Thyroid gland (tissue), 4 donors: ENCODE measurements around the gene KRT79. TPM values are rescaled to one million over a fixed set of nuclear protein-coding genes. Genes with fewer than 3 reads are reported as not detected.
"Not testable (repeated sequence)": the region's sequence is repeated elsewhere in the genome, so short reads cannot be mapped to it uniquely, and the experiment has no call there.

Source experiments
- DNase-seq, 2 donors: peaks; one replicate each; pipeline ENCODE4 v3.0.0-alpha.2; 2019
- H3K27ac ChIP-seq, 3 donors: fragments of 200-600 bp; sonication (generic); 1 replicate in 2 of 3; 2 replicates in 1 of 3; pipeline ENCODE4 v1.5.1; 2016 to 2019; ENCODE audit warnings: mild to moderate bottlenecking in 1 of 3, moderate library complexity in 1 of 3
- H3K27me3 ChIP-seq: fragments of 200-600 bp; sonication (generic); one replicate; pipeline ENCODE4 v1.5.1; 2019
- H3K36me3 ChIP-seq, 2 donors: fragments of 200-600 bp; sonication (generic); one replicate each; pipeline ENCODE4 v1.5.1; 2016 to 2019
- H3K4me1 ChIP-seq, 2 donors: fragments of 200-600 bp; sonication (generic); one replicate each; pipeline ENCODE4 v1.5.1; 2017 to 2019
- H3K4me3 ChIP-seq, 3 donors: fragments of 200-600 bp; sonication (generic); replicated peaks in 1 of 3; 1 replicate in 2 of 3; 2 replicates in 1 of 3; pipeline ENCODE4 v1.5.1; 2016; ENCODE audit warnings: mild to moderate bottlenecking in 1 of 3
- H3K9me3 ChIP-seq: fragments of 200-600 bp; sonication (generic); one replicate; pipeline ENCODE4 v1.5.1; 2017
- POLR2A ChIP-seq, 2 donors: fragments of 450-650 bp; IDR thresholded peaks; one replicate each; pipeline ENCODE4 v1.6.1; 2017; ENCODE audit warnings: antibody characterized with exemption in 2 of 2, mild to moderate bottlenecking in 2 of 2, moderate library complexity in 1 of 2
- WGBS, 2 donors: methylation state at CpG; one replicate each; pipeline ENCODE4 v1.1.5; 2017; 5-methylcytosine and 5-hydroxymethylcytosine counted together
- intact Hi-C: fragments of 100-400 bp; cut with DNase I; formaldehyde crosslinking; loops from one replicate; pipeline ENCODE4 v1.15.1; 2023
- total RNA-seq, 4 donors: library from RNA; depleted of rRNA; stranded (reverse); fragments of >200 nt; gene quantifications; one replicate each; pipeline ENCODE4 v1.2.3, GENCODE V29; 2016
- TF ChIP-seq, protein P1 (sequence below), 6 experiments: fragments of 200-600 bp in 3 of 6; fragments of 450-650 bp in 3 of 6; sonication (generic) in 3 of 6; IDR thresholded peaks; one replicate each; pipeline ENCODE4 v1.5.1; 2016 to 2019; ENCODE audit warnings: antibody characterized with exemption in 6 of 6, mild to moderate bottlenecking in 2 of 6, inconsistent platforms in 1 of 6, moderate library complexity in 1 of 6

KRT79 gene
- total RNA-seq, 4 donors from 2014 or later, result not detected

DNA sequence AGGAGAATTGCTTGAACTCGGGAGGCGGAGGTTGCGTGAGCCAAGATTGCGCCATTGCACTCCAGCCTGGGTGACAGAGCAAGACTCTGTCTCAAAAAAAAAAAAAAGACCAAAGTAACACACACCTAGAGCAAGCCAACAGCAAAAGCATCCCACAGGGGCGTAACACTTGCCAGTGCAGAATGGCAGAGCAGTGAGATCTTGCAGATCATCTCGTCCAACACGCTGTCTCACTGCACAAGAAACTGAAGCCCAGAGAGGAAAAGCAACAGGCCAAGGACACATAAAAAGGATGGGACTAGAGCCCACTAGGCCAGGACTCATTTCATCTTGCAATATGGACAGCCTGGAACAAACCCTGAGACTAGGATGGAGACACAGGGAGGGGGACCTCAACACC lies 27.4 kb upstream of the KRT79 start:
- H3K4me3 ChIP-seq, result no peak overlapping the region
- no peak for DNase-seq
- WGBS, 2 donors, result 97 to 99% methylated on average over 7 of the region's 7 CpGs
- no peaks in the 10 kb centered on the region for H3K36me3 ChIP-seq
- no peaks in the 10 kb centered on the region for H3K27me3 ChIP-seq
- H3K4me1 ChIP-seq, result no peaks in the 10 kb centered on the region
- no peaks in the 10 kb centered on the region for H3K9me3 ChIP-seq
- intact Hi-C loops, result no loop called here
- H3K27ac ChIP-seq, result no peak overlapping the region
- no peak for TF ChIP-seq POLR2A (IDR thresholded peaks at IDR 0.05)
- TF ChIP-seq, protein P1, sequence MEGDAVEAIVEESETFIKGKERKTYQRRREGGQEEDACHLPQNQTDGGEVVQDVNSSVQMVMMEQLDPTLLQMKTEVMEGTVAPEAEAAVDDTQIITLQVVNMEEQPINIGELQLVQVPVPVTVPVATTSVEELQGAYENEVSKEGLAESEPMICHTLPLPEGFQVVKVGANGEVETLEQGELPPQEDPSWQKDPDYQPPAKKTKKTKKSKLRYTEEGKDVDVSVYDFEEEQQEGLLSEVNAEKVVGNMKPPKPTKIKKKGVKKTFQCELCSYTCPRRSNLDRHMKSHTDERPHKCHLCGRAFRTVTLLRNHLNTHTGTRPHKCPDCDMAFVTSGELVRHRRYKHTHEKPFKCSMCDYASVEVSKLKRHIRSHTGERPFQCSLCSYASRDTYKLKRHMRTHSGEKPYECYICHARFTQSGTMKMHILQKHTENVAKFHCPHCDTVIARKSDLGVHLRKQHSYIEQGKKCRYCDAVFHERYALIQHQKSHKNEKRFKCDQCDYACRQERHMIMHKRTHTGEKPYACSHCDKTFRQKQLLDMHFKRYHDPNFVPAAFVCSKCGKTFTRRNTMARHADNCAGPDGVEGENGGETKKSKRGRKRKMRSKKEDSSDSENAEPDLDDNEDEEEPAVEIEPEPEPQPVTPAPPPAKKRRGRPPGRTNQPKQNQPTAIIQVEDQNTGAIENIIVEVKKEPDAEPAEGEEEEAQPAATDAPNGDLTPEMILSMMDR (IDR thresholded peaks at IDR 0.05), result no peak

DNA sequence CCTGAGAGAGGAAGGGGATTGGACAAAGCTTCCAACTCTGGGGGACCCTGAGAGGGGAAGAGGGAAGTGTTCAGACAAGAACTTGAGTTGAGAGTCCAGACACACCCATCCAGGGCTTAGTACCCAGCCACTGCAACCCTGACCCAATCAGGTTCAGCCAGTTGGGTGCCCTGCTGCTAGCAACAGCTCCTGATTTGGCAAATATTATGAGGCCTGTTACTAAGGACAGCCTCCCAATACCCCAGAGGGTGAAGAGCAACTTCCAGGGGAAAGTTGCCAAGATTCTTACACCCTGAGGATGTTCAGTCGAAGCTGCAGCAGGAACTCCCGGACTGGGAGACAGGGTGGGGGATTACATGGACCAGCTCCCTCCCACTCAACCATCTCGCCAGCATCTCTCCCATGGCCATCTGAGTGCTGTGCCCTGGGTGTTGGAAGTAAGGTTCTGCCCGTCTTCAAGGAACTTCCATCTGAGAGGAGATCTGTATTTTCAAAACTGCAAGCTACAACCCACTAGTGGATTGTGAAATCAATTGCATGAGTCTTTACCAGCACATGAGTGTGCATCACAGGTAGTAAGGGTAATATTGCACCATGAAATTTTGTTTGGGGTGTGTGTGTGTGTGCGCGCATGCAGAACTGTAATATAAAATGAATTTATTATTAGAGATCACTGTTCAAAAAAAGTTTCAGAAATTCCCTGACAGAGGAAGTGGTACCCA lies 26.2 kb upstream of the KRT79 start:
- H3K27me3 ChIP-seq, result no peaks in the 10 kb centered on the region
- peak; percentile 12 to 25 for DNase-seq
- WGBS, 2 donors, result 58 to 68% methylated on average over 6 of the region's 6 CpGs
- TF ChIP-seq, protein P1 (IDR thresholded peaks at IDR 0.05), result no peak
- TF ChIP-seq POLR2A (IDR thresholded peaks at IDR 0.05), result no peak
- no peak overlapping the region for H3K27ac ChIP-seq
- no peaks in the 10 kb centered on the region for H3K36me3 ChIP-seq
- no peaks in the 10 kb centered on the region for H3K4me1 ChIP-seq
- intact Hi-C loops, result no loop called here
- no peak overlapping the region for H3K4me3 ChIP-seq
- H3K9me3 ChIP-seq, result no peaks in the 10 kb centered on the region

DNA sequence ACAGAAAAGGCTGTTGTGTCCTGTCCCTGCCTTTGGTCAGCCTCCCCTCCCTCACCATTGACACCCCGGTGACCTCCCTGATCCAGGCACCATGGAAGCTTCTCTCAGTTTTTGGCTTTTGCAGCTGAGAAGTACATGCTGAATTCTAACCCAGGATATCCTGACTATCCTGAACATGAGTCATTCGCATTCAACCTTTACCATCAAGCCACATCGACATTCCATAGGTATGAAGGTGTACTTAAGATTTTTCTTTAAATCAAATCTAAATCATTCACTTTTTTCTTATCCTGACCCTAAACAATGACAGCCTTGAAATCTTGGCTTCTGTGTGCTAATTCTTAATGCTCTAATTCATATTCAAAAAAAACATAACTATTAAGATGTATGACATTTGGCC lies 23.4 kb upstream of the KRT79 start:
- 94 to 96% methylated on average over 3 of the region's 3 CpGs for WGBS, 2 donors

DNA sequence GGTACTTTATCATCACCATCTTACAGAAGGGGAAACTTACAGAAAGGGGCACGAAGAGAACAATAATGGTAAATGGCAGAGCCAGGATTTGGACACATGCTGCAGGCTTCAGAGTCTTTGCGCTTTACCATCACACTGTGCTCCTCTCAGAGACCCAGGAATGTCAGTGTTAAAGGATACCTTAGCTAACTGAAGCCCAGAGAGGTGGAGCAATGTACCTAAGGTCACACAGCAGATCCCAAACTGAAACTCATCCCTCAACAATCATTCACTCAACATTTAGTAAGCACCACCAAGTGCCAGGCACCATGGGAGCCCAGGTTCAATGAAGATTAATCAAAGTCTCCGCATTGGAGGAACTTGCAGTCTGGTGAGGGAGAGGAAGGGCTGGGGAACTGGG lies 22.7 kb upstream of the KRT79 start:
- Histone ChIP-seq H3K4me1 (no peaks in the 10 kb centered on the region), H3K27ac (no peak overlapping the region), H3K9me3 (no peaks in the 10 kb centered on the region), H3K36me3 (no peaks in the 10 kb centered on the region), H3K27me3 (no peaks in the 10 kb centered on the region), H3K4me3 (no peak overlapping the region)
- no peak for DNase-seq
- intact Hi-C loops, result no loop called here
- TF ChIP-seq, protein P1 (IDR thresholded peaks at IDR 0.05), result no peak
- TF ChIP-seq POLR2A (IDR thresholded peaks at IDR 0.05), result no peak
- 88 to 92% methylated on average over 3 of the region's 3 CpGs for WGBS, 2 donors

More for the DNA sequence above, 23.4 kb upstream of the KRT79 start:
- TF ChIP-seq POLR2A (IDR thresholded peaks at IDR 0.05), result no peak
- TF ChIP-seq, protein P1 (IDR thresholded peaks at IDR 0.05), result no peak
- Histone ChIP-seq H3K27ac (no peak overlapping the region), H3K4me3 (no peak overlapping the region), H3K4me1 (no peaks in the 10 kb centered on the region), H3K27me3 (no peaks in the 10 kb centered on the region), H3K9me3 (no peaks in the 10 kb centered on the region), H3K36me3 (no peaks in the 10 kb centered on the region)
- no peak for DNase-seq
- intact Hi-C loops, result no loop called here

DNA sequence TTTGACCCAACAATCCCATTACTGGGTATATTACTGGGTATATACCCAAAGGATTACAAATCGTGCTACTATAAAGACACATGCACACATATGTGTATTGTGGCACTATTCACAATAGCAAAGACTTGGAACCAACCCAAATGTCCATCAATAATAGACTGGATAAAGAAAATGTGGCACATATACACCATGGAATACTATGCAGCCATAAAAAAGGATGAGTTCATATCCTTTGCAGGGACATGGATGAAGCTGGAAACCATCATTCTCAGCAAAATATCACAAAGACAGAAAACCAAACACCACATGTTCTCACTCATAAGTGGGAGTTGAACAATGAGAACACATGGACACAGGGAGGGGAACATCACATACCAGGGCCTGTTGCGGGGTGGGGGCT lies 22.0 kb upstream of the KRT79 start:
- H3K36me3 ChIP-seq, H3K9me3 ChIP-seq, H3K4me3 ChIP-seq, H3K27ac ChIP-seq, DNase-seq, H3K4me1 ChIP-seq, intact Hi-C loops, H3K27me3 ChIP-seq: not testable (repeated sequence)
- WGBS, 2 donors, result 95 to 97% methylated on average over 2 of the region's 2 CpGs
